ENCODE results near the gene MSI2.

MSI2 gene

GRCh38 chr17:57648720-57649119, 392.4 kb downstream of the MSI2 start:
- TF ChIP-seq YY1 (IDR thresholded peaks at IDR 0.05; ENCODE audit: low read depth): no peak
- TF ChIP-seq MAX (IDR thresholded peaks at IDR 0.05): no peak
- TF ChIP-seq EP300 (IDR thresholded peaks at IDR 0.05; ENCODE audit: borderline replicate concordance): no peak
- TF ChIP-seq, protein P1, sequence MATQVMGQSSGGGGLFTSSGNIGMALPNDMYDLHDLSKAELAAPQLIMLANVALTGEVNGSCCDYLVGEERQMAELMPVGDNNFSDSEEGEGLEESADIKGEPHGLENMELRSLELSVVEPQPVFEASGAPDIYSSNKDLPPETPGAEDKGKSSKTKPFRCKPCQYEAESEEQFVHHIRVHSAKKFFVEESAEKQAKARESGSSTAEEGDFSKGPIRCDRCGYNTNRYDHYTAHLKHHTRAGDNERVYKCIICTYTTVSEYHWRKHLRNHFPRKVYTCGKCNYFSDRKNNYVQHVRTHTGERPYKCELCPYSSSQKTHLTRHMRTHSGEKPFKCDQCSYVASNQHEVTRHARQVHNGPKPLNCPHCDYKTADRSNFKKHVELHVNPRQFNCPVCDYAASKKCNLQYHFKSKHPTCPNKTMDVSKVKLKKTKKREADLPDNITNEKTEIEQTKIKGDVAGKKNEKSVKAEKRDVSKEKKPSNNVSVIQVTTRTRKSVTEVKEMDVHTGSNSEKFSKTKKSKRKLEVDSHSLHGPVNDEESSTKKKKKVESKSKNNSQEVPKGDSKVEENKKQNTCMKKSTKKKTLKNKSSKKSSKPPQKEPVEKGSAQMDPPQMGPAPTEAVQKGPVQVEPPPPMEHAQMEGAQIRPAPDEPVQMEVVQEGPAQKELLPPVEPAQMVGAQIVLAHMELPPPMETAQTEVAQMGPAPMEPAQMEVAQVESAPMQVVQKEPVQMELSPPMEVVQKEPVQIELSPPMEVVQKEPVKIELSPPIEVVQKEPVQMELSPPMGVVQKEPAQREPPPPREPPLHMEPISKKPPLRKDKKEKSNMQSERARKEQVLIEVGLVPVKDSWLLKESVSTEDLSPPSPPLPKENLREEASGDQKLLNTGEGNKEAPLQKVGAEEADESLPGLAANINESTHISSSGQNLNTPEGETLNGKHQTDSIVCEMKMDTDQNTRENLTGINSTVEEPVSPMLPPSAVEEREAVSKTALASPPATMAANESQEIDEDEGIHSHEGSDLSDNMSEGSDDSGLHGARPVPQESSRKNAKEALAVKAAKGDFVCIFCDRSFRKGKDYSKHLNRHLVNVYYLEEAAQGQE (IDR thresholded peaks at IDR 0.05; ENCODE audit: low read depth): no peak
- TF ChIP-seq RAD21 (IDR thresholded peaks at IDR 0.05; ENCODE audit: low read depth): no peak
- no peak for TF ChIP-seq CREB1 (IDR thresholded peaks at IDR 0.05; ENCODE audit: low read depth)
- TF ChIP-seq NFIC (IDR thresholded peaks at IDR 0.05): no peak
- no peak for TF ChIP-seq EGR1 (IDR thresholded peaks at IDR 0.05)
- no peak for TF ChIP-seq TCF12 (IDR thresholded peaks at IDR 0.05; ENCODE audit: low read depth)
- no peak for TF ChIP-seq USF1 (IDR thresholded peaks at IDR 0.05)

DNA sequence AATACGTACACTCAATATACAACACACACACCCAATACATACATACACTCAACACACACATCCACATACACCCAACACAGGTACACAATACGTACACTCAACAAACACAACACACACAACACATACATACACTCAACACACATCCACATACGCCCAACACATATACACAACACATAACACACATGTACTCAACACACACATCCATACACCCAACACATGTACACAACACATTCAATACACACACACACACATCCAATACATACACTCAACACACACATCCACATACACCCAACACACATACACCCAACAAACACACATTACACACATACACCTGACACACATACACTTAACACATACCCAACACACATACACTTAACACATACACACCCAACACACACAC, 392.9 kb downstream of the MSI2 start:
- TF ChIP-seq MAX (IDR thresholded peaks at IDR 0.05): no peak
- TF ChIP-seq CREB1 (IDR thresholded peaks at IDR 0.05; ENCODE audit: low read depth): no peak
- no peak for TF ChIP-seq YY1 (IDR thresholded peaks at IDR 0.05; ENCODE audit: low read depth)
- no peak for TF ChIP-seq RAD21 (IDR thresholded peaks at IDR 0.05; ENCODE audit: low read depth)

- TF ChIP-seq RAD21 (IDR thresholded peaks at IDR 0.05; ENCODE audit: low read depth) (no peak), TEAD4 (IDR thresholded peaks at IDR 0.05) (no peak), NFIC (IDR thresholded peaks at IDR 0.05) (no peak)
Observed at GRCh38 chr17:57649731-57650484, 393.6 kb downstream of the MSI2 start.

GRCh38 chr17:57650548-57650947, 394.2 kb downstream of the MSI2 start:
- no peak for TF ChIP-seq EP300 (IDR thresholded peaks at IDR 0.05; ENCODE audit: borderline replicate concordance)

DNA sequence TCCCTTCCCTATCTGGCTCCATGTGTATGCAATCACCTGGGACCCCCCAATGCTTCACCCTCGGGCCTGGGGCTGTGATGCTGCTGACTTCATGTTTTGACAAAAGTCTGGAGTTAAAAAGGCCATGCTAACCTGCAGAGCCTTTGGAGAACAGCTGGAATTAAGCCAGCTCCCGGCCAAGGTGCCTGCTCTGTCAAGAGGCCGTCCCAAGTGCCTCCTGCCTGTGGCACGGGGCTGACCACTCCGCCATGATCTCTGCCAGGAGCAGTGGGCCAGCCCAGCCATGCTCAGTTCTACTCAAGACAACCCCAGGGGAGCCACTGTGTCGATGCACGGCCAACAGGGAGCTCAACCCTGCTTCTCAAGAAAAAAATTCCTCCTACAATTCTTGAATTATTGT, 395.1 kb downstream of the MSI2 start:
- TF ChIP-seq ZBTB7A (IDR thresholded peaks at IDR 0.05; ENCODE audit: low read depth) (no peak), TAF1 (IDR thresholded peaks at IDR 0.05; ENCODE audit: low read depth) (no peak), YY1 (IDR thresholded peaks at IDR 0.05; ENCODE audit: low read depth) (no peak), NFIC (IDR thresholded peaks at IDR 0.05) (no peak), EGR1 (IDR thresholded peaks at IDR 0.05) (no peak), TCF12 (IDR thresholded peaks at IDR 0.05; ENCODE audit: low read depth) (no peak), USF1 (IDR thresholded peaks at IDR 0.05) (no peak), TEAD4 (IDR thresholded peaks at IDR 0.05) (no peak), EP300 (IDR thresholded peaks at IDR 0.05; ENCODE audit: borderline replicate concordance) (no peak), CREB1 (IDR thresholded peaks at IDR 0.05; ENCODE audit: low read depth) (no peak), MAX (IDR thresholded peaks at IDR 0.05) (no peak), RAD21 (IDR thresholded peaks at IDR 0.05; ENCODE audit: low read depth) (no peak)

DNA sequence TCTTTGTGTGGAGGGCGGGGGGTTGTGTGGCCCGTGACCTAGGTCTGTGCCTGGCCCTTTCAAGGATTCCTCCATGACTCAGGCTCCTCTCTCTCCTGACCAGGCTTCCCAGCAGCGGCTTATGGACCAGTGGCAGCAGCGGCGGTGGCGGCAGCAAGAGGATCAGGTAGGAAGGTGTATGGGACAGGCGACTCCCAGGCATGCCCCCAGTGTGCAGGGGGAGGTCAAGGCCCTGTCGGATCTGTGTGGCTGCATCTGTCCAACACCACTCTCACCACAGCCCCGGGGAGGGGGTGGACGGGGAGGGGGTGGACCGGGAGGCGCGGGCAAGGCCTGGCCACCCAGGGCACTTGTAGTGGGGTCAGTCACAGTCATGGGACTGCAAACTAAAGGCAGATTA, 395.7 kb downstream of the MSI2 start:
- TF ChIP-seq CREB1 (IDR thresholded peaks at IDR 0.05; ENCODE audit: low read depth) (no peak), CEBPB (IDR thresholded peaks at IDR 0.05) (no peak), TEAD4 (IDR thresholded peaks at IDR 0.05) (no peak), RAD21 (IDR thresholded peaks at IDR 0.05; ENCODE audit: low read depth) (no peak), TCF12 (IDR thresholded peaks at IDR 0.05; ENCODE audit: low read depth) (no peak), MAX (IDR thresholded peaks at IDR 0.05) (no peak), EP300 (IDR thresholded peaks at IDR 0.05; ENCODE audit: borderline replicate concordance) (no peak), ZBTB7A (IDR thresholded peaks at IDR 0.05; ENCODE audit: low read depth) (no peak), EGR1 (IDR thresholded peaks at IDR 0.05) (no peak), USF1 (IDR thresholded peaks at IDR 0.05) (no peak)

DNA sequence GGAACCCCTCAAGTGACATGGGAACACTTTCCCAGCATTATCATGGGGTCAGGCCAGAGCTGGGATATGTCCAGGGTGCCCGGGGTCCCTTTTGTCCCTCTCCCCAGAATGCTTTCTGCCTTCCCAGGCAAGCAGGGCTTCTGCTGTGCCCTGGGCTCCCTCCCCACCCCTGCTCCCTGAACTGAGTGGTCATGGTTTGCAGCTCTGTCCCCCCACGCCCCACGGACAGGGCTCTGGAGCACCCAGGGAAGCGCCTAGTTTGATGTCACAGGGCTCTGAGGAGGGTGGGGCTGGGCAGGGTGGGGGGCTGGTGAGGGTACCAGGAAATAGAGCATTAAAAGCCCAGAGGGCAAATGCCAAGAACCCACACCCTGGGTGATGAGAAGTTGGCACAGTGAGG, 396.5 kb downstream of the MSI2 start:
- TF ChIP-seq USF1 (IDR thresholded peaks at IDR 0.05): no peak
- TF ChIP-seq FOXM1 (IDR thresholded peaks at IDR 0.05; ENCODE audit: borderline replicate concordance, low read depth): no peak
- no peak for TF ChIP-seq NFIC (IDR thresholded peaks at IDR 0.05)
- TF ChIP-seq EP300 (IDR thresholded peaks at IDR 0.05; ENCODE audit: borderline replicate concordance): no peak
- TF ChIP-seq TEAD4 (IDR thresholded peaks at IDR 0.05): no peak
- TF ChIP-seq, protein P1 (IDR thresholded peaks at IDR 0.05; ENCODE audit: low read depth): no peak
- no peak for TF ChIP-seq RAD21 (IDR thresholded peaks at IDR 0.05; ENCODE audit: low read depth)
- TF ChIP-seq TCF12 (IDR thresholded peaks at IDR 0.05; ENCODE audit: low read depth): no peak
- TF ChIP-seq YY1 (IDR thresholded peaks at IDR 0.05; ENCODE audit: low read depth): no peak

Measured in Ishikawa (cell line).